ENCODE measurements around the gene SRD5A3.
A peak's percentile ranks its signal among the peaks of the same experiment; 100 is the strongest.
"Not testable (repeated sequence)": the region's sequence is repeated elsewhere in the genome, so short reads cannot be mapped to it uniquely, and the experiment has no call there.

The SRD5A3 gene

GRCh38 chr4:55354648-55355047 is 8.6 kb downstream of the SRD5A3 start:
- DNase-seq (ENCODE audit: low read depth) = no peak
- H3K4me3 ChIP-seq (ENCODE audit: low read depth, low read length) = no peak overlapping the region
- TF ChIP-seq CTCF (IDR thresholded peaks at IDR 0.05; ENCODE audit: insufficient read depth, low read depth, low read length, missing control alignments) = no peak

- no peak for DNase-seq (ENCODE audit: low read depth)
- H3K4me3 ChIP-seq (ENCODE audit: low read depth, low read length) = no peak overlapping the region
- TF ChIP-seq CTCF (IDR thresholded peaks at IDR 0.05; ENCODE audit: insufficient read depth, low read depth, low read length, missing control alignments) = no peak
Observed at GRCh38 chr4:55355555-55355954, 9.5 kb downstream of the SRD5A3 start.

GRCh38 chr4:55356991-55357461 is 11.0 kb downstream of the SRD5A3 start:
- DNase-seq (ENCODE audit: low read depth) = no peak
- no peak for TF ChIP-seq CTCF (IDR thresholded peaks at IDR 0.05; ENCODE audit: insufficient read depth, low read depth, low read length, missing control alignments)
- no peak overlapping the region for H3K4me3 ChIP-seq (ENCODE audit: low read depth, low read length)

GRCh38 chr4:55358246-55358645 is 12.2 kb downstream of the SRD5A3 start:
- DNase-seq (ENCODE audit: low read depth) = no peak
- no peak for TF ChIP-seq CTCF (IDR thresholded peaks at IDR 0.05; ENCODE audit: insufficient read depth, low read depth, low read length, missing control alignments)

GRCh38 chr4:55358668-55359067 is 12.6 kb downstream of the SRD5A3 start:
- DNase-seq (ENCODE audit: low read depth) = peak; percentile 50
- no peak for TF ChIP-seq CTCF (IDR thresholded peaks at IDR 0.05; ENCODE audit: insufficient read depth, low read depth, low read length, missing control alignments)
- no peak overlapping the region for H3K4me3 ChIP-seq (ENCODE audit: low read depth, low read length)

More at GRCh38 chr4:55358246-55358645, 12.2 kb downstream of the SRD5A3 start:
- H3K4me3 ChIP-seq (ENCODE audit: low read depth, low read length) = no peak overlapping the region

- H3K4me3 ChIP-seq (ENCODE audit: low read depth, low read length) = no peak overlapping the region
- no peak for TF ChIP-seq CTCF (IDR thresholded peaks at IDR 0.05; ENCODE audit: insufficient read depth, low read depth, low read length, missing control alignments)
- no peak for DNase-seq (ENCODE audit: low read depth)
Observed at GRCh38 chr4:55359397-55359916, 13.4 kb downstream of the SRD5A3 start.

GRCh38 chr4:55362938-55363337 is 16.9 kb downstream of the SRD5A3 start:
- not testable (repeated sequence) for H3K4me3 ChIP-seq (ENCODE audit: low read depth, low read length); DNase-seq (ENCODE audit: low read depth)

All from GM12865 (cell line).